ENCODE results near the gene ASXL3. TPM values are rescaled to one million over a fixed set of nuclear protein-coding genes. Genes with fewer than 3 reads are reported as not detected.

ASXL3 gene
- total RNA-seq, 1 experiment from 2014 or later, result 0.11 TPM

- no peak for DNase-seq (ENCODE audit: low spot score)
- TF ChIP-seq, protein P1, sequence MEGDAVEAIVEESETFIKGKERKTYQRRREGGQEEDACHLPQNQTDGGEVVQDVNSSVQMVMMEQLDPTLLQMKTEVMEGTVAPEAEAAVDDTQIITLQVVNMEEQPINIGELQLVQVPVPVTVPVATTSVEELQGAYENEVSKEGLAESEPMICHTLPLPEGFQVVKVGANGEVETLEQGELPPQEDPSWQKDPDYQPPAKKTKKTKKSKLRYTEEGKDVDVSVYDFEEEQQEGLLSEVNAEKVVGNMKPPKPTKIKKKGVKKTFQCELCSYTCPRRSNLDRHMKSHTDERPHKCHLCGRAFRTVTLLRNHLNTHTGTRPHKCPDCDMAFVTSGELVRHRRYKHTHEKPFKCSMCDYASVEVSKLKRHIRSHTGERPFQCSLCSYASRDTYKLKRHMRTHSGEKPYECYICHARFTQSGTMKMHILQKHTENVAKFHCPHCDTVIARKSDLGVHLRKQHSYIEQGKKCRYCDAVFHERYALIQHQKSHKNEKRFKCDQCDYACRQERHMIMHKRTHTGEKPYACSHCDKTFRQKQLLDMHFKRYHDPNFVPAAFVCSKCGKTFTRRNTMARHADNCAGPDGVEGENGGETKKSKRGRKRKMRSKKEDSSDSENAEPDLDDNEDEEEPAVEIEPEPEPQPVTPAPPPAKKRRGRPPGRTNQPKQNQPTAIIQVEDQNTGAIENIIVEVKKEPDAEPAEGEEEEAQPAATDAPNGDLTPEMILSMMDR (conservative IDR thresholded peaks at IDR 0.05; ENCODE audit: low read depth, low read length), result no peak
- no peak for TF ChIP-seq EZH2 (IDR thresholded peaks at IDR 0.05; ENCODE audit: borderline replicate concordance, low read depth, low read length, poor library complexity, severe bottlenecking)
- BruUV-seq (replicated peaks), result no TSS peak
- no peaks in the 10 kb centered on the region for H3K9me3 ChIP-seq (ENCODE audit: low read depth, low read length, poor library complexity, severe bottlenecking)
- H3K4me3 ChIP-seq (ENCODE audit: low read depth, low read length, poor library complexity, severe bottlenecking), result no peak overlapping the region
- POLR2A ChIA-PET (ENCODE audit: low non-redundant PET), result no interaction called here
- no peaks in the 10 kb centered on the region for H3K4me1 ChIP-seq (ENCODE audit: insufficient read depth, low read length, poor library complexity, severe bottlenecking)
- H3K27ac ChIP-seq (ENCODE audit: low read depth, low read length, poor library complexity, severe bottlenecking), result no peak overlapping the region
- no peaks in the 10 kb centered on the region for H3K36me3 ChIP-seq (ENCODE audit: insufficient read depth, low read length, poor library complexity, severe bottlenecking)
- no peaks in the 10 kb centered on the region for H3K27me3 ChIP-seq (replicated peaks; ENCODE audit: insufficient read depth, low read depth, low read length, poor library complexity)
- intact Hi-C loops (cut with micrococcal nuclease; ENCODE audit: unreplicated experiment), result no loop called here
- CTCF ChIA-PET, result no interaction called here
Measured at GRCh38 chr18:33741760-33742159, 163.7 kb downstream of the ASXL3 start.

DNA sequence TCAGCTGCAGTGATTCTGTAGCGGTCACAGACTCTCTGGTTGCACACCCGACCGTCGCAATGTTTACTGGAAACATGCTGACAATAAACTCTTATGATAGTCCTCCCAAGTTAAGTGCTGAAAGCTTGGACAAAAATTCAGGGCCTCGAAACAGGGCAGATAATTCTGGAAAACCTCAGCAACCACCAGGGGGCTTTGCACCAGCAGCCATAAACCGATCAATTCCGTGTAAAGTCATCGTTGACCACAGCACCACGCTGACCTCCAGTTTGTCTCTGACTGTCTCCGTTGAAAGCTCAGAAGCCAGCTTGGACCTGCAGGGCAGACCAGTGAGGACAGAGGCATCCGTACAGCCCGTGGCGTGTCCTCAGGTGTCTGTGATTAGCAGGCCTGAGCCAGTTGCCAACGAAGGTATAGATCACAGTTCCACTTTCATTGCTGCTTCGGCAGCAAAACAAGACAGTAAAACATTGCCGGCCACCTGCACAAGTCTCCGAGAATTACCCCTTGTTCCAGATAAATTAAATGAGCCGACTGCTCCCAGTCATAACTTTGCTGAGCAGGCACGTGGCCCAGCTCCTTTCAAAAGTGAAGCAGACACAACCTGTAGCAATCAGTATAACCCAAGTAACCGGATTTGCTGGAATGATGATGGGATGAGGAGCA, 166.1 kb downstream of the ASXL3 start:
- H3K36me3 ChIP-seq (ENCODE audit: insufficient read depth, low read length, poor library complexity, severe bottlenecking), result no peaks in the 10 kb centered on the region
- no peak overlapping the region for H3K27ac ChIP-seq (ENCODE audit: low read depth, low read length, poor library complexity, severe bottlenecking)
- no peaks in the 10 kb centered on the region for H3K9me3 ChIP-seq (ENCODE audit: low read depth, low read length, poor library complexity, severe bottlenecking)
- no peaks in the 10 kb centered on the region for H3K27me3 ChIP-seq (replicated peaks; ENCODE audit: insufficient read depth, low read depth, low read length, poor library complexity)
- no peak overlapping the region for H3K4me3 ChIP-seq (ENCODE audit: low read depth, low read length, poor library complexity, severe bottlenecking)
- H3K4me1 ChIP-seq (ENCODE audit: insufficient read depth, low read length, poor library complexity, severe bottlenecking), result no peaks in the 10 kb centered on the region
- DNase-seq (ENCODE audit: low spot score), result no peak
- intact Hi-C loops (cut with micrococcal nuclease; ENCODE audit: unreplicated experiment), result no loop called here
- no peak for TF ChIP-seq EZH2 (IDR thresholded peaks at IDR 0.05; ENCODE audit: borderline replicate concordance, low read depth, low read length, poor library complexity, severe bottlenecking)
- TF ChIP-seq, protein P1 (conservative IDR thresholded peaks at IDR 0.05; ENCODE audit: low read depth, low read length), result 0 out of 2 replicates have a peak, but pooled peaks have one; percentile 27
- no TSS peak for BruUV-seq (replicated peaks)
- POLR2A ChIA-PET (ENCODE audit: low non-redundant PET), result no interaction called here
- CTCF ChIA-PET, result no interaction called here

- H3K27me3 ChIP-seq (replicated peaks; ENCODE audit: insufficient read depth, low read depth, low read length, poor library complexity), result no peaks in the 10 kb centered on the region
- TF ChIP-seq, protein P1 (conservative IDR thresholded peaks at IDR 0.05; ENCODE audit: low read depth, low read length), result no peak
- TF ChIP-seq EZH2 (IDR thresholded peaks at IDR 0.05; ENCODE audit: borderline replicate concordance, low read depth, low read length, poor library complexity, severe bottlenecking), result no peak
- H3K9me3 ChIP-seq (ENCODE audit: low read depth, low read length, poor library complexity, severe bottlenecking), result no peaks in the 10 kb centered on the region
- H3K4me1 ChIP-seq (ENCODE audit: insufficient read depth, low read length, poor library complexity, severe bottlenecking), result no peaks in the 10 kb centered on the region
- ChIA-PET POLR2A (ENCODE audit: low non-redundant PET) (no interaction called here), CTCF (no interaction called here)
- no peak overlapping the region for H3K4me3 ChIP-seq (ENCODE audit: low read depth, low read length, poor library complexity, severe bottlenecking)
- no peak overlapping the region for H3K27ac ChIP-seq (ENCODE audit: low read depth, low read length, poor library complexity, severe bottlenecking)
- intact Hi-C loops (cut with micrococcal nuclease; ENCODE audit: unreplicated experiment), result no loop called here
- H3K36me3 ChIP-seq (ENCODE audit: insufficient read depth, low read length, poor library complexity, severe bottlenecking), result no peaks in the 10 kb centered on the region
- DNase-seq (ENCODE audit: low spot score), result no peak
- no TSS peak for BruUV-seq (replicated peaks)
Measured at GRCh38 chr18:33745151-33745795, 167.3 kb downstream of the ASXL3 start.
